K562 (cell line): ENCODE data around the gene NAPA. TPM values are rescaled to one million over a fixed set of nuclear protein-coding genes. Genes with fewer than 3 reads are reported as not detected.
A peak's percentile ranks its signal among the peaks of the same experiment; 100 is the strongest.

ENCODE experiments used
- ARHGAP35 ChIP-seq: fragments of 450-650 bp; IDR thresholded peaks from 2 replicates; pipeline ENCODE4 v1.6.1; 2018; ENCODE audit not compliant: partially characterized antibody
- ARID4B ChIP-seq: sonication (generic); formaldehyde crosslinking; IDR thresholded peaks from 2 replicates; pipeline ENCODE4 v1.8.0; 2022; ENCODE audit warnings: mild to moderate bottlenecking, missing genetic modification reagents
- CBX5 ChIP-seq: IDR thresholded peaks from 2 replicates; pipeline ENCODE4 v1.6.1; 2014; ENCODE audit warnings: low read depth, borderline replicate concordance
- HDAC2 ChIP-seq: fragments of 450-650 bp; IDR thresholded peaks from 2 replicates; pipeline ENCODE4 v1.6.1; 2016; ENCODE audit warnings: mild to moderate bottlenecking
- L3MBTL2 ChIP-seq: fragments of 450-650 bp; IDR thresholded peaks from 2 replicates; pipeline ENCODE4 v1.6.1; 2016; ENCODE audit warnings: mild to moderate bottlenecking, moderate library complexity
- PREB ChIP-seq: sonication (generic); formaldehyde crosslinking; IDR thresholded peaks from 2 replicates; pipeline ENCODE4 v1.8.1; 2023; ENCODE audit warnings: mild to moderate bottlenecking, missing genetic modification reagents
- SP2 ChIP-seq: IDR thresholded peaks from 2 replicates; pipeline ENCODE4 v1.6.1; 2011; ENCODE audit warnings: mild to moderate bottlenecking, low read depth, low read length, moderate library complexity; ENCODE audit not compliant: poor library complexity, severe bottlenecking; ENCODE audit errors: extremely low read depth
- STAT5A ChIP-seq: IDR thresholded peaks from 2 replicates; pipeline ENCODE4 v1.6.1; 2012; ENCODE audit warnings: low read length, inconsistent platforms, borderline replicate concordance
- USF2 ChIP-seq: sonication (generic); formaldehyde crosslinking; IDR thresholded peaks from 2 replicates; pipeline ENCODE4 v1.5.0; 2020; ENCODE audit warnings: missing genetic modification reagents
- ZNF408 ChIP-seq: fragments of 250-450 bp; sonication (Bioruptor Pico); IDR thresholded peaks from 2 replicates; pipeline ENCODE4 v1.4.0; 2020; ENCODE audit warnings: low read depth, mild to moderate bottlenecking, moderate library complexity
- ZNF431 ChIP-seq: sonication (generic); formaldehyde crosslinking; IDR thresholded peaks from 2 replicates; pipeline ENCODE4 v1.8.0; 2022; ENCODE audit warnings: mild to moderate bottlenecking, missing genetic modification reagents
- ZNF518B ChIP-seq: fragments of 250-450 bp; sonication (Bioruptor Pico); IDR thresholded peaks from 2 replicates; pipeline ENCODE4 v1.5.0; 2021; ENCODE audit warnings: mild to moderate bottlenecking, moderate library complexity
- polyA plus RNA-seq, 8 experiments: library from polyadenylated mRNA; depleted of rRNA in 4 of 8; stranded (reverse) in 5 of 8; unstranded in 3 of 8; fragments of >200 nt; fragmentation: Nextera tagmentation in 2 of 8; fragmentation: Illumina TruSeq in 1 of 8; extraction: Ambion mirVana in 2 of 8; extraction: Trizol in 1 of 8; gene quantifications; 2 replicates each; pipeline versions ENCODE4 v1.2.1 to v1.2.3, GENCODE V29; 2011 to 2014; ENCODE audit warnings: inconsistent platforms in 1 of 8, missing spikeins in 1 of 8
- total RNA-seq, 7 experiments: library from RNA; depleted of rRNA in 6 of 7; stranded (reverse); fragments of >200 nt in 6 of 7; fragmentation: Illumina TruSeq in 2 of 7; extraction: Trizol in 2 of 7; gene quantifications; 2 replicates each; pipeline versions ENCODE4 v1.2.1 to v1.2.3, GENCODE V29; 2011 to 2021; ENCODE audit warnings: low replicate concordance in 1 of 7
- TF ChIP-seq, protein P1 (sequence below): fragments of 200-800 bp; sonication (Bioruptor generic); IDR thresholded peaks from 2 replicates; pipeline ENCODE4 v1.6.1; 2017; ENCODE audit warnings: missing genetic modification characterization, missing compliant biosample characterization
- TF ChIP-seq, protein P2 (sequence below): fragments of 150-350 bp; conservative IDR thresholded peaks from 2 replicates; pipeline ENCODE4 v1.6.1; 2014; ENCODE audit warnings: low read length

The NAPA gene
- total and polyA plus RNA-seq, 9 of the 15 experiments (the other 6 are each of a cell fraction or from before 2014, with no cell fraction given): 5.4 to 98.6 (median 77.5) TPM

- TF ChIP-seq, protein P1, sequence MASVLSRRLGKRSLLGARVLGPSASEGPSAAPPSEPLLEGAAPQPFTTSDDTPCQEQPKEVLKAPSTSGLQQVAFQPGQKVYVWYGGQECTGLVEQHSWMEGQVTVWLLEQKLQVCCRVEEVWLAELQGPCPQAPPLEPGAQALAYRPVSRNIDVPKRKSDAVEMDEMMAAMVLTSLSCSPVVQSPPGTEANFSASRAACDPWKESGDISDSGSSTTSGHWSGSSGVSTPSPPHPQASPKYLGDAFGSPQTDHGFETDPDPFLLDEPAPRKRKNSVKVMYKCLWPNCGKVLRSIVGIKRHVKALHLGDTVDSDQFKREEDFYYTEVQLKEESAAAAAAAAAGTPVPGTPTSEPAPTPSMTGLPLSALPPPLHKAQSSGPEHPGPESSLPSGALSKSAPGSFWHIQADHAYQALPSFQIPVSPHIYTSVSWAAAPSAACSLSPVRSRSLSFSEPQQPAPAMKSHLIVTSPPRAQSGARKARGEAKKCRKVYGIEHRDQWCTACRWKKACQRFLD (CRISPR knock-in tag): no peak
- no peak for TF ChIP-seq ZNF518B (CRISPR knock-in tag)
- no peak for TF ChIP-seq PREB
- TF ChIP-seq, protein P2, sequence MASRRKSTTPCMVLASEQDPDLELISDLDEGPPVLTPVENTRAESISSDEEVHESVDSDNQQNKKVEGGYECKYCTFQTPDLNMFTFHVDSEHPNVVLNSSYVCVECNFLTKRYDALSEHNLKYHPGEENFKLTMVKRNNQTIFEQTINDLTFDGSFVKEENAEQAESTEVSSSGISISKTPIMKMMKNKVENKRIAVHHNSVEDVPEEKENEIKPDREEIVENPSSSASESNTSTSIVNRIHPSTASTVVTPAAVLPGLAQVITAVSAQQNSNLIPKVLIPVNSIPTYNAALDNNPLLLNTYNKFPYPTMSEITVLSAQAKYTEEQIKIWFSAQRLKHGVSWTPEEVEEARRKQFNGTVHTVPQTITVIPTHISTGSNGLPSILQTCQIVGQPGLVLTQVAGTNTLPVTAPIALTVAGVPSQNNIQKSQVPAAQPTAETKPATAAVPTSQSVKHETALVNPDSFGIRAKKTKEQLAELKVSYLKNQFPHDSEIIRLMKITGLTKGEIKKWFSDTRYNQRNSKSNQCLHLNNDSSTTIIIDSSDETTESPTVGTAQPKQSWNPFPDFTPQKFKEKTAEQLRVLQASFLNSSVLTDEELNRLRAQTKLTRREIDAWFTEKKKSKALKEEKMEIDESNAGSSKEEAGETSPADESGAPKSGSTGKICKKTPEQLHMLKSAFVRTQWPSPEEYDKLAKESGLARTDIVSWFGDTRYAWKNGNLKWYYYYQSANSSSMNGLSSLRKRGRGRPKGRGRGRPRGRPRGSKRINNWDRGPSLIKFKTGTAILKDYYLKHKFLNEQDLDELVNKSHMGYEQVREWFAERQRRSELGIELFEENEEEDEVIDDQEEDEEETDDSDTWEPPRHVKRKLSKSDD: no peak
- peak; percentile 54; the same call in 1 of the 2 replicates for TF ChIP-seq HDAC2
- no peak for TF ChIP-seq ZNF431 (CRISPR knock-in tag)
- TF ChIP-seq ARID4B: peak; percentile 89
- no peak for TF ChIP-seq SP2
- no peak for TF ChIP-seq ZNF408 (CRISPR knock-in tag)
- peak; percentile 14; the same call in 1 of the 2 replicates for TF ChIP-seq USF2 (CRISPR knock-in tag)
- no peak for TF ChIP-seq ARHGAP35
- no peak for TF ChIP-seq STAT5A
- no peak for TF ChIP-seq CBX5
- no peak for TF ChIP-seq L3MBTL2
Measured at GRCh38 chr19:47444388-47444821, 70.5 kb downstream of the NAPA start (continued).
